Skeletal muscle cell (primary cell): ENCODE data around the gene PIP4K2C.
A peak's percentile ranks its signal among the peaks of the same experiment; 100 is the strongest.
"Not testable (repeated sequence)": the region's sequence is repeated elsewhere in the genome, so short reads cannot be mapped to it uniquely, and the experiment has no call there.

ENCODE experiments used
- DNase-seq: peaks from one replicate; pipeline ENCODE4 v3.0.0-alpha.2; 2010; ENCODE audit warnings: low read depth
- H3K4me3 ChIP-seq: 2 replicates; pipeline ENCODE4 v1.5.1; 2011; ENCODE audit warnings: low read depth, mild to moderate bottlenecking, control low read depth, low read length, moderate library complexity

PIP4K2C gene

DNA sequence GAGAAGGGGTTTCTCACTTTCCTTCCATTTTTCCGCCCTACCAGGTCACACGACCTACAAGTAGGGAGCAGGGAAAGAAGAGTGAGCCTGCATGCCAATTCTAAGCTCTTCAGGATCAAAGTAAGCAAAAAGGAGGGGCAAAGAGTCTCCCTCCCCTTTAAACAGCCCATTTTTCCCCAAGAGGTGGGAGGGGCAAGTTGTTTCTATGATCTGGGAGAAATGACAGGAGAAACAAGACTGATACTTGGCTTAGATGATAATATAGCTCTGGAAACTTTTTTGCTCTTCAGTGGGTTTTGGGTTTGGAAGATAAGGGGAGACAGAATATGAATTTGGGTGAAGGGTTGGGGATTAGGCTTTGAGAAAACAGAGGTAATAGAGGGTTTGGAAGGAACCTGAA lies 15.4 kb downstream of the PIP4K2C start:
- DNase-seq: no peak
- H3K4me3 ChIP-seq: no peak overlapping the region

DNA sequence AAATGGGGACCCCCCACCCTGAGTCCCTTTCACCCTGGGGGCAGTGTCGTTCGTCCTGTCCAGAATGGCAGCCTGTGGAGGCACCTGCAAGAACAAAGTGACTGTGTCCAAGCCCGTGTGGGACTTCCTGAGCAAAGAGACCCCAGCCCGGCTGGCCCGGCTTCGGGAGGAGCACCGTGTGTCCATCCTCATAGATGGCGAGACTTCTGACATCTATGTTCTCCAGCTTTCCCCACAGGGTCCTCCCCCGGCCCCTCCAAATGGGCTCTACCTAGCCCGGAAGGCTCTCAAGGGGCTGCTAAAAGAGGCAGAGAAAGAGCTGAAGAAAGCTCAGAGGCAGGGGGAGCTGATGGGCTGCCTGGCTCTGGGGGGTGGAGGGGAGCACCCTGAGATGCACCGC lies 15.8 kb downstream of the PIP4K2C start:
- H3K4me3 ChIP-seq: no peak overlapping the region
- DNase-seq: no peak

DNA sequence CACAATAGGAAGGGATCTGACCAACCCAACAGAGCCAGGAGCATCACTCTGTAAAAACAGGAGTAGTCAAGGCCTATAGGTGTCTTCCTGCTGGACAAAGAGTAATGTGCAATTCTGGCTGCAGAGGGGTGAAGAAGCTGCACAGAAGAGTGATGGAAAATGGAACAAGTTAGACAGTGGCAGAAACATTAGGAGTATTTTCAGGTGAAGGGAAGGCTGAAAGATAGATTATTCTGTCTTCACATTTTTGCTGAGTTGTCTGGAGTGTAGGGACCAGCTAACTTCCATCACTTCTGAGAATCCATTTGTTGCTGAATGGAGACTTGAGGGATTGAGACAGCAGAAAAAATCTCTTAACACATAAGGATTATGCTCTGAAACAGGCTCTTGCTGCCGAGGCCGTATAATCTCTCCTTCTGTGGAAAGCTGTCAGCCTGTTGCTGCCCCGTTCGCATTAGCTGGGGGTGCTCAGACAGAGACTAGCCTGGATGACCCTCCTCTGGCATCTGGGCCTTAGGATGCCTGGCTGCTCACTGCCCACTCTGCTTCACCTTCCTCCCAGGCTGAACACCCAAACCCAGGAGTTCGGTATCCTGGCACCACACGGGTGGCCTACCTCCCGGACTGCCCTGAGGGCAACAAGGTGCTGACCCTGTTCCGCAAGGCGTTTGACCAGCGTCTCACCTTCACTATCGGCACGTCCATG lies 17.1 kb downstream of the PIP4K2C start:
- DNase-seq: no peak
- H3K4me3 ChIP-seq: no peak overlapping the region

DNA sequence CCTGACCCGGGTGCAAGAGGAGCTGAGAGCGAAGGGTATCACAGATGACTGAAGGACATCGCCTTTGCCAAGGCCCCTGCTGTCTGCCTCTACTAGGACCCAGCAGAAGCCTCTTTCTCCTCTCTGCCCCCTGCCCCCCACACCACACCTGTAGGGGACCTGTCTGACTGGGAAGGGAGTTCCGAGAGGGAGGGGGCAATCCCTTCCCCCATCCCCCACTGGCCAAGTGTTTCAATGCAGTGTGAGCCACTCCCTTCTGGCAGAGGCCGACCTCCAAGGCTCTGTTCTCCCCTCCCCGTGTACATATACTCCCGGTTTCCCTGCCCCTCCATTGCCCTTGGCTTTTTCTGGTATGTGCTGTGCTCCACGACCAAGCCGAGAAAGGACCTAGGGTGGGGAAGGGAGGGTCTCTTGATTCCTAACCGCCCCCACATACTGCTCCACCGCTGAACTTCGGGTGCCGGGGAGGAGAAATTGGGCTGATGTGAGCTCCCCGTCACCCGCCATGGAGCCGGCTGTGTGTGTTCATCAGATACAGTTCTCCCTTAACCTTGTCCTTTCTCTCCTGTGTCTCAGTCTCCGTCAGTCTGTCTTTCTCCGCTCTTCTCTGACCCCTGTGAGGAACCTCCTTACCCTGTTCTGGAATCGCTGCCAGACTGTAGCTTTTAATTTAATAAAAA lies 18.2 kb downstream of the PIP4K2C start:
- no peak overlapping the region for H3K4me3 ChIP-seq
- no peak for DNase-seq

DNA sequence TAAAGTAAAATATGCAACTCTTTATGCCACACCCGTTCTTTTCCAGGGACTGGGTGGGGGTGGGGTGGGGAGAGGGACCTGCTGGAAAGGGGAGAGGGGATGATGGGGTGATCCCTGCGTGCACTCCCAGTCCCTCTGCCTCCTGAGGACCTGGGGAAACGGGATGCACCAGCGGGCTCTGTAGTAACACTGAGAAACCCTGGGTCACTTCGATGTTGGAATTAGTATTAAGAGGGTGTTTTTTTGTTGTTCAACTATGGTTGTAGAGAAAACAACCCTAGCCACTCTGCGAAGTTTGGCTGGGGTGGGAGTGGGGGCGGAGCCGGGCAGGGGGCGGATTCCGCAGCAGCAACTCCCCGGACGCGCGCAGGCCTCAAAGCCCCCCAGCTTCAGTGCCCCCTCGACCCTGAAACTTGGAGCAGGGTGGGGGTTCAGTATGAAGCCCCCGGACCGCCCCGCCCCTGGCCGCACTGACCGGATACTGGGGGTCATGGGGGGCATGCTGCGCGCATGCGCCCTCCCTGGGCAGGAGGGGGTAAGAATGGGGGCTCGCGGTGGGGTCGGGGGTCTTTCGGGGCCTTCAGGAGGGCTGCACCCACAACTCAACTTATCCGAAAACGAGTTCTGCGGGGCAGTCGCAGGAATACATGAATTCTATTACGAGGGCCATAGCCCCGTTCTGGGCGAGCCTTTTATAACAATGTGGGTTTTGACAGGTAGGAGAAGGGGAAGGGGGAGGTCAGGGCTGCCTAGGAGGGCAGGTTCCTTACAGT lies 19.0 kb downstream of the PIP4K2C start:
- DNase-seq: no peak
- no peak overlapping the region for H3K4me3 ChIP-seq

DNA sequence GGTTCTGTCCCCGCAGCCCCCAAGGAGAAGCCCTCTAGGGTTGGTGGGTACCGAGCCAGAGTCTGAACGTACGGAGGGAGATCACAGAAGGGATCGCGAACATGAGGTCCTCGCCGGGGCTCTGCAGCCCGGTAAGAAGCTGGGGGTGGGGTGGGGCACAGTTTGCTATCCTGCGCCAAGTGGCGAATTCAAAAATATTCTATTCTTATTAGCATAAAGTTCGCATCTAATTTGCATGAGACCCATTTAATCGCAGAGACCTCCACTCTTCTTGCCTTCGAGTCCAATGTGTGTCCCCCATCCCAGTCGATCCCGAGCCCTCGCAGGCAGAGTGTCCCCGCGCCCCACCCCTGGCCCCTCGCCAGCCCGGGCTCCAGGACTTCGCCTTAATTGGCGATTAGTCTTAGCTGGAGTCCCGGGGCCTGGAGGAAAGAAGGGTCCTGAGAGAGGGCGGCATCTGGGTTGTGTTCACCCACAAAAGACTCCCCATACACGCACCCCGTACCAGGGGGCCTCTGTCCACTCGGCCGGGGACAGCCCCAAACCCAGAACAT lies 19.6 kb downstream of the PIP4K2C start:
- DNase-seq: no peak
- peak overlapping the region; percentile 54 for H3K4me3 ChIP-seq

DNA sequence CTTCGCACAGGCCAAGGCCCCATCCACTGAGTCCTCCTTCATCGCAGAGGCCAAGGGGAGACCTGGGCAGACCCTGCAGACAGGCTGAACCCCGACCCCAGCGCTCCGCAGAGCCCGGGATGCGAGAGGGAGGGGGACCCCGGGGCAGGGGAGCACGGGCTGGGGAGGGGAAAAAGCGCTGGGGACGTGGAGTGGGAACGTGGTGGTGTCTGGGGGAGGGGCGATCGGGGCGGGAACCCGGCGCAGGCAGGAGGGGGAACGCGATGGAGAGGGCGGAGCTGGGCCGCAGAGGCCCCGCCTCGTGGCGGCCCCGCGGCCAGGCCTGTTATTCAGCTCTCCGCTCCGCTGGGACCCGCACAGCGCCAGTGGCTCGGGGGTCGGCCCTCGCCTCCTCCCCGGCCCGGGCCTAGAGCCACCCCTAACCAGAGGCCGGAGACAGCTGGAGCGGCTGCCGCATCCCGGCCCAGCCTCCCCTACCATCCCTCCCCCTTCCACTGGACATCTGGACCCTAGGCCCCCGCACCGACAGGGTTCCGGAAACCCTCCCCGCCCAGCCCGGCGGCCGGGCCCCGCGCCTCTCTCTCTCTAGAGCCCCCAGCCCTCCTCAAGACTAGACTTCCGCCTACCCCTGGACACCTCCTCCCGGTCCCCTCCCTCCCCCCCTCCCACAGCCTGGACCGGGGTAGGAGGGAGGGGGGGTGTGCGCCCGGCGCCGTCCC lies 20.3 kb downstream of the PIP4K2C start, which contains the start of gene ARHGEF25:
Gene ARHGEF25, plus strand, starts transcription at position 328 of the 719 bp plus-strand sequence. CDS start 460 bp downstream, outside the sequence.
- DNase-seq: no peak
- peak within 1 kb of the TSS; percentile 54 for H3K4me3 ChIP-seq

DNA sequence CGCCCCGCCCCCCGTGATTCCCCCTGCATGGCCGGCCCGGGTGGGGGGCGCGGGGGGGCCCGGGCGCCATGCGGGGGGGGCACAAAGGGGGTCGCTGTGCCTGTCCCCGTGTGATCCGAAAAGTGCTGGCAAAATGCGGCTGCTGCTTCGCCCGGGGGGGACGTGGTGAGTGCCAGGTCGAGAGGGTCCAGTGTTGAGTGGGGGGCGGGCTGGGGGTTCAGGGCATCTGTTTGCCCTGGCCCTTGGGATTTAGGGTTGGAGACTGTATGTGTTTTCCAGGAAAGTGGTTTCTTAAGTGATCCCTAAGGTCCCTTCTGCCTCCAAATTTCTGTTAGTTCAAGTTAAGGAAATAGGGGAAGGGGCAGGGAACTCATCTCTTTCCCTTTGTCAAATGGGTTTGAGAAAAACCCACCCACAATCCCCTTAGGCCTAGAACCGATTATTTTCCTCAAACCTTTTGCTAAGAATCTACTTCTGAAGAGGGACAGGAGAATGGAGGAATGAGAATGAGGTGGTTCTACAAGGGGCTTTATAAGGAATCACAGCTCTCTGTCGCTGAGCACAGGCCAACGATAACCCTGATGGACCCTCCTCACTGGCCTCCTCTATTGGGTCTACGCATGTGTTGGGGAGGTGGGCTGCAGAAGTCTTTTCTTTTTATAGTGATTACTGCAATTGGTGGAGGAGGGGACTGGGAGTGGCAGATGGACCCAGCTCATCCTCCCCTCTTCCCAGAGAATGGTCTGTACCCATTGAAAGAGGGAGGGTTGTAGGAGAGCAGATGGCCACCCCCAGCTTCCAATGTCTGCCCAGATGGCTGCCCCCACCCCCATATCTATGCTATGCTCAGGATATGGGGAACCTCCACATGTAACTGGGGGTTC lies 21.1 kb downstream of the PIP4K2C start:
- no peak for DNase-seq
- peak overlapping the region; percentile 54 for H3K4me3 ChIP-seq

DNA sequence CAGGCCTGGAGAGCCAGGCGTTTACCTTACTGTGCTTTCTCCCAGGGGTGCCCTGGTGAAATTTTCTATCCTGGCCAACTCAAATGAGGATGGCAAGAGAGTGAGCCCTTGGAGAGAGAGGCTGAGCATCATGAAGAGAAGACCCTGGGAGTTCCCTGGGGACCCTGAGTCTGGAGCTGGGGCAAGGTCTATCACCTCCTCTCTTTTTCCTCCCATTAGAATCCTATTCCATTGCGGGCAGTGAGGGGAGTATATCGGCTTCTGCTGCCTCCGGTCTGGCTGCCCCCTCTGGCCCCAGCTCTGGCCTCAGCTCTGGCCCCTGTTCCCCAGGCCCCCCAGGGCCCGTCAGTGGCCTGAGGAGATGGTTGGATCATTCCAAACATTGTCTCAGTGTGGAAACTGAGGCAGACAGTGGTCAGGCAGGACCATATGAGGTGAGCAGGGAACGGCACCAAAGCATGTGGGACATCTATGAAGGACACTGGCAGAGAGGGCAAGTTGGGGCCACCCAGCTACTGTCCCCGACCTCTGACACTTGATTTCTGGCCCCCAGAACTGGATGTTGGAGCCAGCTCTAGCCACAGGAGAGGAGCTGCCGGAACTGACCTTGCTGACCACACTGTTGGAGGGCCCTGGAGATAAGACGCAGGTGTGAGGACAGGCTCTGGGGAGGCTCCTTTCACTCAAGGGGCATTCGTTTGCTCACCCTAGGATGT lies 21.9 kb downstream of the PIP4K2C start:
- DNase-seq: no peak
- H3K4me3 ChIP-seq: no peak overlapping the region

DNA sequence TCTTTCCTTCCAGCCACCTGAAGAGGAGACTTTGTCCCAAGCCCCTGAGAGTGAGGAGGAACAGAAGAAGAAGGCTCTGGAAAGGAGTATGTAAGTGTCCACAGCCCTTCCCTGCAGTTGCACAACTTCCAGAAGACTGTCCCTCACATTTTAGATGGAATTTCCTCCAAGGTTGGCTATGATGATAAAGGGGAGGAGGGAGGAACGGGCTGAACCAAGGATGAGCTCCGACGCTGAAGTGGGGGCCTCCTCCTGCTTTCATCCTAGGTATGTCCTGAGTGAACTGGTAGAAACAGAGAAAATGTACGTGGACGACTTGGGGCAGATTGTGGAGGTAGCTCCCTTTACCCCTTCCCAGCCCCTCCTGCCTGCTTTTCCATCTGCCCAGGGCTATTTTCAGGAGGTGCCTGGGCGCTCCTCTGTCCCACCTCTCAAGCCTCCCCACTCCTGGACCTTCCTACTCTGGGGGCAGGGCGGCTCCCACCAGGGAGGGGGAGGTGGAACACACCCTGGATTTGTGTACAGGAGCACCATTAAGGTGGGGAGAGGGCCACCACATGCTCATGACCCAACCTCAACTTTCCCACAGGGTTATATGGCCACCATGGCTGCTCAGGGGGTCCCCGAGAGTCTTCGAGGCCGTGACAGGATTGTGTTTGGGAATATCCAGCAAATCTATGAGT lies 22.6 kb downstream of the PIP4K2C start:
- H3K4me3 ChIP-seq: no peak overlapping the region
- DNase-seq: no peak

DNA sequence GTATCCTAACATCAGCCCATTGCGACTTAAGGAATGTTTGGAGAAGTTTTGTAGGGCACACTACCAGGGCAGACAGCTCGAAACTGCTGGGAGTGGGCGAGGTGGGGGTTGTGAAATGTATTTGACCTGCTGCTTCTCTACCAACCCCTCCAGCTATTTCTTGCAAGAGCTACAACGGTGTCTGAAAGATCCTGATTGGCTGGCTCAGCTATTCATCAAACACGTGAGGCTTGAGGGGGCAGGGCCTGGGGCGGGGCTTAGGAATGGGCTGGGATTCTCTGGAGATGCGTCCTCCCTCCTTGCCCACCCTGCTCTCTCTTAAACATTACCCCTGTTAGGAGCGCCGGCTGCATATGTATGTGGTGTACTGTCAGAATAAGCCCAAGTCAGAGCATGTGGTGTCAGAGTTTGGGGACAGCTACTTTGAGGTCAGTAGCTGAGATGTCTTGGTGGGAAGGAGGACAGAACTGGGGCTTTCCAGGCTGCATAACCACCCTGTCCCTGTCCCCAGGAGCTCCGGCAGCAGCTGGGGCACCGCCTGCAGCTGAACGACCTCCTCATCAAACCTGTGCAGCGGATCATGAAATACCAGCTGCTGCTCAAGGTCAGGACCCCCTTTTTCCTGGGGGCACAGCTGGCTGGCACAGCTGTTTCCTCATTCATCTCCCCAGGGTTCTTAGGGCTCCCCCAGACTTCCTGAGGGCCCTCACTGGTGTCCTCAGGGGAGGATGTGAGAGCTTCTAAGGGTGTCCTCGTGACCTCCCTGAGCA lies 23.4 kb downstream of the PIP4K2C start:
- no peak for DNase-seq

DNA sequence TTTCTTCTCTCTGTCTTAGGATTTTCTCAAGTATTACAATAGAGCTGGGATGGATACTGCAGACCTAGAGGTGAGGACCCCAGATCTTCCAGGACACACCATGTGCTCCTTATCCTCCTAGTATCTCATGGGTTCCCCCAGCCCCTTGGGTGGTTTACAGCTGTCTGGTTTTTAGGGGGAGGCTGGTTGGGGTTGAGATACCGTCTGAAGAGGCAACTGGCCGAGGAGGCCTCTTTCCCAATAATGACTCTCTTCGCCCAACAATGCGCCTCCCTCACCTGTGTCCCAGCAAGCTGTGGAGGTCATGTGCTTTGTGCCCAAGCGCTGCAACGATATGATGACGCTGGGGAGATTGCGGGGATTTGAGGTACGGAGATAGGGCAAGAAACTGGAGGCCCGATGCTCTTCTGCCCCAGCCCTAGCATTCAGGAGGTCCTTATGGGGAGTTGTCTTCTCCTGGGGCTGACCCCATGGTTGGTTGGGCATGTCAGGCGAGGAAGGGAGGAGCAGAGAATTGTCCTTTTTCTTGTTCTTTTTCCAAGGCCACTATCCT lies 24.0 kb downstream of the PIP4K2C start:
- no peak for DNase-seq

More for the DNA sequence above, 23.4 kb downstream of the PIP4K2C start:
- no peak overlapping the region for H3K4me3 ChIP-seq

DNA sequence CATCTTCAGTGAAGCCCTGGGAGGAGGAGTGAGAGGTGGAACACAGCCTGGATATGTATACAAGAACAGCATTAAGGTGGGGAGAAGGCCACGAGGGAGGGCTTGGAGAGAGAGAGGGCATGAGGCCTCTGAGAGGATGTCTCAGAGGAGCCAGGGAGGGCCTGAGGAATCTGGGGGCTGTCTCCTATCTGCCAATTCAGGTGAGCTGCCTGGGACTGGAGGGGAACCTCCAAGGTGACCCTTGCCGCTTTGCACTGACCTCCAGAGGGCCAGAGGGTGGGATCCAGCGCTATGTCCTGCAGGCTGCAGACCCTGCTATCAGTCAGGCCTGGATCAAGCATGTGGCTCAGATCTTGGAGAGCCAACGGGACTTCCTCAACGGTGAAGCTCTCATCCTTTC lies 24.6 kb downstream of the PIP4K2C start:
- H3K4me3 ChIP-seq: no peak overlapping the region
- no peak for DNase-seq

More for the DNA sequence above, 24.0 kb downstream of the PIP4K2C start:
- H3K4me3 ChIP-seq: no peak overlapping the region

DNA sequence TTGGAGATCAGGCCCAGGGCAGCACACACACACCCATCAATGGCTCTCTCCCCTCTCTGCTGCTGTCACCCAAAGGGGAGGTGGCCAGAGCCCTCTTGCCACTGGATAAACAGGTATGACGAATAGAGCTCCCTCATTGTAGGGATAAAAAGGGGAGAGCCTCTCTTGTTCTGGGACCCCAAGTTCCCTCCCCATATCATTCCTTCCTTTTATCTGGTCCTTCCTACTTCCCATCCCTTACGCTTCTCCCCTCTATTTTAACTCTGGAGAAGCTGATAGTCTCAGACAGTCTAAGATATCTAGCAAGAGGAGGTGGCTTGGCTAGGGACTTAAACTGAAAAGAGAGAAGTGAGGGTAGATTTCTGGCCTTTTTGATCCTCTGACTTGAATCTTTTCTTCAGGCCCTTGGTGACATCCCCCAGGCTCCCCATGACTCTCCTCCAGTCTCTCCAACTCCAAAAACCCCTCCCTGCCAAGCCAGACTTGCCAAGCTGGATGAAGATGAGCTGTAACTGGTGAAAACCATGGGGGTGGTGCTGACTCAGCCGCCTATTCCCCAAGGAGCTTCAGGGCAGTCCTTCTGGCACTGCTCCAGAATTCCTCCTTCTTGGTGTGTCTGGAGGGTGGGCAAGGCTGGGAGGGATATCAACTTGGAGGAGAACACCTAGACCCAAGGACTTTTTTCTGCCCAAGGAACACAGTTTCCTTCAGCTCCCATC lies 25.6 kb downstream of the PIP4K2C start:
- DNase-seq: peak; percentile 31
- H3K4me3 ChIP-seq: no peak overlapping the region

DNA sequence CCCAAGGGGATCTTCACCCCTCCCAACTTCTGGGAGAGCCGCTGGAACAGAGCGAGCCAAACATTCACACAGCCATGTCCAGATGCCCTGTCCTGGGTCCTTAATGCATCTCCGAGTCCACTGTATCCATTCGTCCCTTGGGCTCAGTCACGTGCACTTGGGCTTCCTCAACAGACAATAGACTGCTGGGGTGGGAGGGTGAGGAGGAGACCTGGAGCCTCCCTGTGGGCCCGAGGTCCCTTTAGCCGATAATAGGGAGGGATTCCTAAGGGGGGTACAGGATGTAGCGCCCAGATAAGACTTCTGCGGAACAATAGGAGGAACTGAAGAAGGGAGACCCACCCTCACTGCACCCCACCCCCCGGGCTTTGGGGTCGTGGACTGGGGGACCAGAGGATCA lies 26.9 kb downstream of the PIP4K2C start:
- H3K4me3 ChIP-seq: no peak overlapping the region
- no peak for DNase-seq

DNA sequence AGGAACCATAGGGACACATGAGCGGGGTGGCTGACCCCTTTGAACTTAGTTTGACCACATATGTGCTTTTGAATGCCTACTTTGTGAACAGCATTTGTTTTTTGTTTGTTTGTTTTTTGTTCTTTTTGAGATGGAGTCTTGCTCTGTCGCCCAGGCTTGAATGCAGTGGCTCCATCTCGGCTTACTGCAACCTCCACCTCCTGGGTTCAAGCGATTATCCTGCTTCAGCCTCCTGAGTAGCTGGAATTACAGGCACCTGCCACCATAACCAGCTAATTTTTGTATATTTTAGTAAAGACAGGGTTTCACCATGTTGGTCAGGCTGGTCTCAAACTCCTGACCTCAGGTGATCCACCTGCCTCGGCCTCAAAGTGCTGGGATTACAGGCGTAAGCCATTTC lies 27.4 kb downstream of the PIP4K2C start:
- not testable (repeated sequence) for DNase-seq, H3K4me3 ChIP-seq
